Natural killer cell (primary cell): ENCODE data around the gene CCHCR1. TPM values are rescaled to one million over a fixed set of nuclear protein-coding genes. Genes with fewer than 3 reads are reported as not detected.

Source experiments
- ATAC-seq, 3 donors: fragments of 150-1000 bp in 2 of 3; fragments of 200-7000 bp in 1 of 3; cut with Tn5 transposase; 1 replicate in 1 of 3; 2 replicates in 2 of 3; pipeline ENCODE4 v1.10.0; 2021; ENCODE audit warnings: mild to moderate bottlenecking in 2 of 3, moderate library complexity in 2 of 3
- DNase-seq, 2 donors: peaks; one replicate each; pipeline versions ENCODE4 v3.0.0 to v3.0.0-alpha.2; 2013 to 2021; ENCODE audit warnings: mixed read lengths in 1 of 2
- H3K27ac ChIP-seq: one replicate; pipeline ENCODE4 v1.5.1; 2013; ENCODE audit warnings: mild to moderate bottlenecking, low read length
- H3K27me3 ChIP-seq: one replicate; pipeline ENCODE4 v1.6.1; 2013; ENCODE audit warnings: low read length; ENCODE audit not compliant: control insufficient read depth, insufficient read depth
- H3K36me3 ChIP-seq: one replicate; pipeline ENCODE4 v1.6.1; 2013; ENCODE audit warnings: low read length; ENCODE audit not compliant: control insufficient read depth, insufficient read depth
- H3K4me1 ChIP-seq: one replicate; pipeline ENCODE4 v1.6.1; 2013; ENCODE audit warnings: low read length; ENCODE audit not compliant: control insufficient read depth, insufficient read depth
- H3K4me3 ChIP-seq: one replicate; pipeline ENCODE4 v1.5.1; 2013; ENCODE audit warnings: low read length
- H3K9me3 ChIP-seq: one replicate; pipeline ENCODE4 v1.6.1; 2013; ENCODE audit warnings: low read length; ENCODE audit not compliant: control insufficient read depth, insufficient read depth
- H3K27ac Mint-ChIP-seq, 2 donors: one replicate each; pipeline ENCODE4 v1.8.0; 2022; ENCODE audit warnings: mild to moderate bottlenecking in 2 of 2, mixed read lengths in 2 of 2, moderate library complexity in 1 of 2
- H3K27me3 Mint-ChIP-seq, 2 donors: one replicate each; pipeline ENCODE4 v1.8.0; 2022; ENCODE audit warnings: low read depth in 2 of 2, mixed read lengths in 2 of 2
- H3K36me3 Mint-ChIP-seq: one replicate; pipeline ENCODE4 v1.8.0; 2022; ENCODE audit warnings: mixed read lengths
- H3K4me1 Mint-ChIP-seq, 2 donors: one replicate each; pipeline ENCODE4 v1.8.0; 2022; ENCODE audit warnings: mixed read lengths in 2 of 2
- H3K4me3 Mint-ChIP-seq: one replicate; pipeline ENCODE4 v1.8.0; 2022; ENCODE audit warnings: mild to moderate bottlenecking, moderate library complexity, mixed read lengths
- H3K9me3 Mint-ChIP-seq, 2 donors: one replicate each; pipeline ENCODE4 v1.8.0; 2022; ENCODE audit warnings: mixed read lengths in 2 of 2
- CTCF ChIP-seq: fragments of 200-600 bp; IDR thresholded peaks from one replicate; pipeline ENCODE4 v1.8.0; 2022; ENCODE audit warnings: antibody characterized with exemption
- WGBS: methylation state at CpG from one replicate; pipeline ENCODE4 v1.1.7; 2013; ENCODE audit warnings: missing lambda C conversion rate; ENCODE audit not compliant: insufficient coverage; 5-methylcytosine and 5-hydroxymethylcytosine counted together
- intact Hi-C: fragments of 100-400 bp; cut with micrococcal nuclease; formaldehyde crosslinking; loops from one replicate; pipeline ENCODE4 v1.14.2; 2022
- total RNA-seq, 4 donors: library from RNA; stranded (reverse); fragments of 120-200 nt in 1 of 4; gene quantifications; one replicate each; pipeline versions ENCODE4 v1.2.3 to v1.2.4, GENCODE V29; 2013 to 2022

Gene CCHCR1
- total RNA-seq, 3 donors from 2014 or later (not counting 1 experiment from before 2014, with no cell fraction given) = 13.0 to 20.7 (median 16.9) TPM

- Histone ChIP-seq H3K9me3 (no peaks in the 10 kb centered on the region), H3K27ac (no peak overlapping the region), H3K4me1 (peaks cover 4% of the 10 kb centered on the region), H3K27me3 (no peaks in the 10 kb centered on the region), H3K36me3 (no peaks in the 10 kb centered on the region), H3K4me3 (no peak overlapping the region)
- Mint-ChIP-seq H3K9me3 (no peaks in the 10 kb centered on the region), H3K27ac (no peak overlapping the region), H3K4me1 (peaks cover 10% of the 10 kb centered on the region in 2 donors), H3K36me3 (no peaks in the 10 kb centered on the region), H3K4me3 (no peak overlapping the region), H3K27me3 (peaks cover 5 to 10% of the 10 kb centered on the region in 2 donors)
- TF ChIP-seq CTCF = no peak
- intact Hi-C loops = no loop called here
- no peak for DNase-seq
- no peak for ATAC-seq
- 90% methylated on average over 6 of the region's 6 CpGs for WGBS
These were observed 24.8 kb downstream of the CCHCR1 start for GRCh38 chr6:31132806-31133205.

- Histone ChIP-seq H3K4me1 (no peaks in the 10 kb centered on the region), H3K4me3 (no peak overlapping the region), H3K36me3 (no peaks in the 10 kb centered on the region), H3K27me3 (no peaks in the 10 kb centered on the region), H3K27ac (no peak overlapping the region), H3K9me3 (no peaks in the 10 kb centered on the region)
- Mint-ChIP-seq H3K9me3 (no peaks in the 10 kb centered on the region), H3K27ac (no peak overlapping the region), H3K4me3 (no peak overlapping the region), H3K4me1 (peaks cover 5% of the 10 kb centered on the region in 2 donors), H3K27me3 (peaks cover 6 to 11% of the 10 kb centered on the region in 2 donors), H3K36me3 (no peaks in the 10 kb centered on the region)
- intact Hi-C loops = no loop called here
- DNase-seq (no peak), ATAC-seq (no peak)
- TF ChIP-seq CTCF = no peak
- 88% methylated on average over 3 of the region's 3 CpGs for WGBS
These were observed 26.0 kb downstream of the CCHCR1 start for GRCh38 chr6:31131595-31131994.

GRCh38 chr6:31130751-31131150 lies 26.9 kb downstream of the CCHCR1 start:
- Mint-ChIP-seq H3K4me1 (peaks cover 5% of the 10 kb centered on the region in 2 donors), H3K36me3 (no peaks in the 10 kb centered on the region), H3K27ac (no peak overlapping the region), H3K9me3 (no peaks in the 10 kb centered on the region), H3K27me3 (peaks cover 6 to 12% of the 10 kb centered on the region in 2 donors), H3K4me3 (no peak overlapping the region)
- Histone ChIP-seq H3K27me3 (no peaks in the 10 kb centered on the region), H3K9me3 (no peaks in the 10 kb centered on the region), H3K27ac (no peak overlapping the region), H3K4me1 (no peaks in the 10 kb centered on the region), H3K4me3 (no peak overlapping the region), H3K36me3 (no peaks in the 10 kb centered on the region)
- intact Hi-C loops = no loop called here
- 84% methylated on average over 3 of the region's 3 CpGs for WGBS
- no peak for DNase-seq
- no peak for TF ChIP-seq CTCF
- no peak for ATAC-seq

GRCh38 chr6:31129130-31129529 lies 28.5 kb downstream of the CCHCR1 start:
- Histone ChIP-seq H3K36me3 (no peaks in the 10 kb centered on the region), H3K9me3 (no peaks in the 10 kb centered on the region), H3K4me1 (no peaks in the 10 kb centered on the region), H3K27ac (no peak overlapping the region), H3K27me3 (no peaks in the 10 kb centered on the region), H3K4me3 (no peak overlapping the region)
- WGBS = 88% methylated on average over 4 of the region's 4 CpGs
- Mint-ChIP-seq H3K27ac (no peak overlapping the region), H3K4me1 (peaks cover 5% of the 10 kb centered on the region in 2 donors), H3K36me3 (no peaks in the 10 kb centered on the region), H3K9me3 (no peaks in the 10 kb centered on the region), H3K4me3 (no peak overlapping the region), H3K27me3 (peaks cover 6 to 12% of the 10 kb centered on the region in 2 donors)
- no peak for ATAC-seq
- DNase-seq = no peak
- no peak for TF ChIP-seq CTCF
- intact Hi-C loops = no loop called here
